Femur (tissue), 1 donor: ENCODE results near the gene CDSN.

Experiments used
- DNase-seq: peaks from one replicate; pipeline ENCODE4 v3.0.0-alpha.2; 2017

The CDSN gene

DNA sequence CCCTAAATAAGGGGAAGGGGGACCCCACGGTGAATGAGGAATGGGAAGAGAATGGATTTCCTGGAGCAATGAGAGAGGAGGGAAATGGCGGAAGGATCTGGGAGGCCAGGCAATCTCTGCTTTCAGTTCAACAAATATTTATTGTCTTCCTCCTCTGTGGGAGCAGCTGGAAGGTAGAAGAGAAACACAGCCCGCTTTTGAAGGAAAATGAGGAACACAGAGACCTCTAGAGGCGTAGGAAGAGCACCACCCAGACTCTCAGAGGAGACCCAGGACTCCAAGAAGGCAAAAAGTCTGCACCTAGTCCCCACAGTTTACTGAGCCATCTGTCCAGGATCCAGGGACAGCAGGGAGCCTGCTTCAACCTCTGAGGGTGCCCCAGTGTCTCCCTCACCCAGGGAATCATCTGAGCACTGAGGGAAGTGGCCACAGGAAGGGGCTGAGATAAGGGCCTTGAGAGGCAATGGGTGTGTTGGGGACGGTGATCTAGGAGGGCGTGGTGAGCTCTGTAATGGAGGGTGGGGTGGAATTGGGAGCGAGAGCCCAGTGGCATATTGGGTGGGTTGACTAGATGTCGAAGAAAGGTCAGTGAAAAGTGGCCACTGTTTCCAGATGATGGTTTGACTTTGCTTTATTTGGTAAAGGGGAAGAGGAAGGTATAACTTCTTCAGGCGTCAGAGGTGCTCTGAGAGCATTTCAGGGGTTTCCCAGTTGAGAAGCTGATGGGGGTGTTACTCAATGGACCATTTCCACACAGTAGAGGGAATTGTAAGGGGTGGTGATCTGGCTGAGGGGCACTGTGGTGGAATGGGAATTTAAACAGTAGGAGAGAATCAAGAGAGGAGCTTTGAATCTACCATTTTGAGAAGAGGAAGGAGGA is 5.0 kb downstream of the CDSN start:
- no peak for DNase-seq

DNA sequence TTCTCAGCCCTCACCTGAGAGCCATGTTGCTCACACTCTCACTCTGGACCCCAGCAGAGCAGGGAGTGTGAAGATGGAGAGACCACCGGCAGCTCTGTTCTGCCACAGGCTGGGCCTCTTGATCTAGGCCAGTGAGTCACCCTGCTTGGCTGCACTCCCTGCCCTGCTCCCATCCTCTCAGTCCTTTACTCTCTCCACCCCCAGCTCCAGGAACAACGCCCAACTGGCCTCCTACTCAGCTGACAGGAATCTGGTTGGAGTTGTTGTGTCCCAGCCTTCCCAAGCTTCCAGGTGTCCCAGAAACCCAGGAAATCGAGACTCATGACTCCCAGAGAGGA is 5.7 kb downstream of the CDSN start, which contains the start of gene PSORS1C1:
PSORS1C1 (plus strand) TSS at position 260 of the 338 bp plus-strand sequence. CDS start 14,833 bp downstream, outside the sequence.
- DNase-seq: peak; percentile 81

DNA sequence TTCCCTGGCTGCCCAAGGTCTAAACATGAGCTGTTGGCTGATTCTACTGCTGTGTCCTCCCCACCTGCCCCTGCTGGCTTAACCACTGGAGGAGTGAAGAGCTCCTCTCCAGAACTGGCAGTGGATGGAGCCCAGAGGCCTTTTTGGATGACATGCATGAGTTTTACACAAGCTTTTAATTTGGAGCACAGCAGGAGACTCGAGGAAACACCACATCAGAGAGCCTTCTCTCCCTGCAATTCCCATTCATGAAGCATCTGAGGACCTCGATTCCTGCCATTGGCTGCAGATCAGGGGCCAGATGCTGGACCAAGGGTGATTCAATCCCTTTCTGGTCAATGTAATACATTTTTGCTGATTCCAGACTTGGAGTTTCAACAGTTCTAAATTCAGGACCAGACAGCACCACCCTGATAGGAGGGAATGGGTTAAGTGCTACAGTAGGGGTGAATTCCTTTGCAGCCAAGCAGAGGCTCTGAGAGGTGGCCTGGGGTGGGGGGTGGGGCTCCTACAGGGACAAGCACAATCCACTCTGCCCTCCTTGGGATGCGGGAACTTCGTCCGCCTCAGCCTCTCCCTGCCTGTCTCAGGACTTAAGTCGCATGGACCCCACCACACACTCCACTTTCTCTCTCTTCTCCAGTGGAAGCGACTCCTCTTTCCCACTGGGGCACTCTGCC is 6.2 kb downstream of the CDSN start:
- DNase-seq: peak; percentile 49

- no peak for DNase-seq
Measured at GRCh38 chr6:31112478-31112877, 7.8 kb downstream of the CDSN start, which contains the start of gene C6orf15. TSS of gene C6orf15 (minus strand) at chr6:31112575. CDS start at chr6:31112555, 20 bp downstream.

- no peak for DNase-seq
Measured at GRCh38 chr6:31111712-31112111, 8.5 kb downstream of the CDSN start.

DNA sequence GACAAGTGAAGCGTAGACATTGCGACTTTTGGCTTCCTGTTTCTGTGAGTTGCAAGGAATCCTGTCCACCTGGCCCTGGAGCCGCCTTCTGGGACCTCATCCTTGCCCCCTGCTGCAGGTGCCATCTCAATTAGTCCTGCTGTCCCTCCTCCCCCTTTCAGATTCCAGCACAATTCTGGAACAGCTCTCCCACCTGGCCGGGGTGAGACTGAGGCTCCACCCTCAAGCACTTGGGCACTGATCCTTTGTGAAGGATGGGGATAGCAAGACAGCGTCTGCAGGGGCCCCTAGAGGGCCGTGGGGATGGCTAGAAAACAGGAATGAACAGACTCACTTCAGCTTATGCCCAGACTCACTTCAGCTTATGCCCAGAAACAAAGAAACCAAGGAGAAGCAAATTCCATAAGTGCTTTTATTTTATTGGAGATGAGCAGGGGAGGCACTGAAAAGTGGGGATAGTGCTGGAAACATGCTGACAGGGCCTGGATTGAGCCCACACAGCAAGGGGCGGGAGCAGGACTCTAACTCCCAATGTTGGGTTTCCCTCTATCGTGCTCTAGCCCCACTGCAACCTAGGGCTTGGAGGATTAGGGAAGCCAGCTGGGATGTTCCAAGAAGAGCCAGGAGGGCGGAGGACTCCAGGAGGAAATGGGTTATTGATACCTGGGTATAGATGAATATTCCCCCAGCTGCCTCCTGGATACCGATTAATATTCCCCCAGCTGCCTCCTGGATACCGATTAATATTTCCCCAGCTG is 9.2 kb downstream of the CDSN start:
- no peak for DNase-seq

- DNase-seq: no peak
Measured at GRCh38 chr6:31107052-31107451, 13.2 kb downstream of the CDSN start.

DNA sequence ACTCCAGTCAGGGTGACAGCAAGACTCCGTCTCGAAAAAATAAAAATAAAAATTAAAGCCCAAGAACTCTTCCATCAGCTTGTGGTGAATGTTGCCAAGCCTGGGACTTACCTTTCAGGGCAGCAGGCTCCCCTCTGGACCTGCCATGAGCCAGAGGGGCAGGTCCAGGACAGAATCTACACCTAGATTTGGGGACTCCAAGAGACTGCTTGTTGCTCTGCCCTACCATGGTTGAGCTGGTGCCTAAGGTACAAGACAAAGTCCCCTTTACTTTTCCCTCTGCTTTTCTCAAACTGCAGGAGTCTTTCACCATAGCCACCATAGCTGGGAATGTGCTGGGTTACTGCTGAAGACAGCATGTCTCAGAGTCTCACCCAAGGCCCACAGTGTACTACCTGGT is 17.1 kb downstream of the CDSN start:
- no peak for DNase-seq

- no peak for DNase-seq
Measured at GRCh38 chr6:31098449-31098938, 21.8 kb downstream of the CDSN start.

DNA sequence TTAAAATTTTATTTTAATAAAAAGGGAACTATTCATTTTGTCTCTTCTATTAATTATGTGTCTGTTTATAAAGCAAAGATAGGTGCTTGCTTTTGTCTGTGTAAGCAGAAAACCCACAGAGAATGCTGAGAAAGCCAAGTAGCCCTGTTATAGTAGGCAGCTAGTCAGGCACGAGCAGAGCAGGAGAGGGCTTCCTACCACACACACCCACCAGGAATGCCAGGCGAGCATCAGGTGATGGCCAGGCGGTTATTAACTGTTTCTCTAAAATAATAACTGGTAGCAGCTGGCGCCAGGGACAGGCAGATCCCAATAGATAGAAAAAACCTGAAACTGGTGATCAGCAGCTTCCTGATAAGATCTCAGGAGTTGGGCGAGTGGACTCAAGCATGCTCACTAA is 23.6 kb downstream of the CDSN start:
- no peak for DNase-seq

DNA sequence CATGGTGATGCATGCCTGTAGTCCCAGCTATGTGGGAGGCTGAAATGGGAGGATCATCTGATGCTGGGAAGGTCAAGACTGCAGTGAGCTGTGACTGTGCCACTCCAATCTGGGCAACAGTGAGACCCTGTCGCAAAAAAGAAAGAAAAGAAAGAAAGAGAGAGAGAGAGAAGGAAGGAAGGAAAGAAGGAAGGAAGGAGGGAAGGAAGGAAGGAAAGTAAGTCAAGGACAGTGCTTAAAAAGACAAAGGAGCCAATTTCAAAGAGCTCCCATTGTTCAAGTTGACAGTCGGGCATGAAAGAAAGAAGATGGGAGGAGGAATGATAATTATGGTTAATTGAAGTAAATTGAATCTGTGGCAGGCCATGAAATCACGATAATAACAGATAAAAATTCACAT is 24.0 kb downstream of the CDSN start:
- no peak for DNase-seq

- DNase-seq: no peak
Measured at GRCh38 chr6:31094389-31094881, 25.8 kb downstream of the CDSN start.

DNA sequence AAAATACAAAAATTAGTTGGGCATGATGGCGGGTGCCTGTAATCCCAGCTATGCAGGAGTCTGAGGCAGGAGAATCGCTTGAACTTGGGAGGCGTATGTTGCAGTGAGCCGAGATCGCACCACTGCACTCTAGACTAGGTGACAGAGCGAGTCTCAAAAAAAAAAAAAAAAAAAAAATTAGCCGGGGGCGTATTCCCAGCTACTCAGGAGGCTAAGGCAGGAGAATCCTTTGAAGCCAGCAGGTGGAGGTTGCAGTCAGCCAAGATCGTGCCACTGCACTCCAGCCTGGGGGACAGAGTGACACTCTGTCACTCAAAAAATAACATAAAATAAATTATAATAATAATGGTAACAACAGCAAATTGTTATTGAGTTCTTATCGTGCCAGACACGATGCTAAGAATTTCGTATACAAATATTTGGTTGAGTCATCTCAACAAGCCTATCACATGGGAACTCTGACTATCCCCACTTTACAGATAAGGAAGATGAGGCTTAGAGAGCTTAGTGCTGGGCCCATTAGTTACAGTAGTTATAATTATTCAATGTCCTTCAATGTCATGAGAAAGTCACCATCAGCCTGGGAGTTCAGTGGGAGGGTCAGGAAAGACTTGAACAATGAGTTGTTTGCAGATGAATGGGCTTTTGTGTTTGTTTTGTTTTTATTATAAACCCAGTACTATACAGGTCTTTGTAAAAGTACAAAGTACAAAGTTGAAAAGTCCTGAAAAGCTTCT is 27.3 kb downstream of the CDSN start:
- DNase-seq: no peak

DNA sequence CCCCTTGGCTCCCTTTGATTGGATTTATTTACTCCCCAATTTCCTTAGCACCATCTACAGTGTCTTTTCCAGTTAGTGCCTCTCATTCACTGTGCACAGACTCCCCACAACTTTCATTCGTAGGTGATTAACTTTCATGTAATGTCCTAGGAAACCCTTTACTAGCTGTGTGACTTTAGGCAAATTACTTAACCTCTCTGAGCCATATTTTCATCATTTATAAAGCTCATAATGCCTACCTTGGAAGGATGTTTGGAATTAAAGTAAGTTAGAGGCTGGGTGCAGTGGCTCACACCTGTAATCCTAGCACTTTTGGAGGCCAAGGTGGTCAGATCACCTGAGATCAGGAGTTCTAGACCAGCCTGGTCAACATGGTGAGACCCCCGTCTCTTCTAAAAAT is 28.0 kb downstream of the CDSN start:
- DNase-seq: no peak

GRCh38 chr6:31091680-31092079 is 28.6 kb downstream of the CDSN start:
- DNase-seq: no peak

GRCh38 chr6:31090973-31091364 is 29.3 kb downstream of the CDSN start:
- no peak for DNase-seq

- DNase-seq: no peak
Measured at GRCh38 chr6:31090275-31090972, 29.8 kb downstream of the CDSN start.

- DNase-seq: peak; percentile 87
Measured at GRCh38 chr6:31087494-31088089, 32.7 kb downstream of the CDSN start.

DNA sequence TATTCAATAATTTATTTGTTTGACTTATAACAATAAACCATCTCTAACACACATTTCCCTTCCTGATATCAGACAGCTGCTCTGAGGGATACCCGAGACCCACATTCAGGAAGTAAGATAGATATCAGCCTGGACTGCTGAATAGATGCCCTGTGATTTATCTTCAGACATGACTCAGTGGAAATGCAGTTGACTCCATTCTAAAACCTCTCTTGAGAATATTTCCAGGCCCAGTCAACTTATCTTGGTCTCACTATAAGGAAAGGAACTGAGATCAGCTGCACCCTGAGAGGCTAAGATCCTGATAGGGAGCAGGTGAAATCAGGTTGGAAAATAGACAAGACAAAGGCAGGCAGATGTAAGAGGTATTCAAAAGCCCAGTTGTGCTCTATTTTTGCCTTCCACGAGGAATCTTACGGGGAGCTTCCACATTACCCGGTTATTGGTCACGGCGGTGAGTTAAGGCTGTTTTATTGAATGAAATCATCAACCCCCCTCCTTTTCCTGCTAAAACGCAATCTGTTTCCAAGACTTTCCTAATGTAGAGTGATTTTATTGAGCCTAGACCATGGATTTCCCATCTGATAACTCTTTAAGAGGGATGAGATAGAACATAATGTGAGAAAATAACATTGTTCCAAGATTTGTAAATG is 33.3 kb downstream of the CDSN start:
- no peak for DNase-seq

- DNase-seq: peak; percentile 36
Measured at GRCh38 chr6:31083742-31084354, 36.4 kb downstream of the CDSN start.
